DMS 273 (cell line): Measurements from ENCODE around the gene CST6.

Experiments used
- DNase-seq: peaks from one replicate; lab custom pipeline; 2025; ENCODE audit not compliant: unreplicated experiment; lab: John Stamatoyannopoulos, UW

The CST6 gene

GRCh38 chr11:66045177-66045639 lies 33.4 kb downstream of the CST6 start:
- DNase-seq = peak; percentile 89

GRCh38 chr11:66046901-66047300 lies 35.1 kb downstream of the CST6 start:
- no peak for DNase-seq

- DNase-seq = no peak
Measured at GRCh38 chr11:66047541-66048365, 35.9 kb downstream of the CST6 start.

GRCh38 chr11:66048547-66049323 lies 36.9 kb downstream of the CST6 start, which contains the start of gene GAL3ST3:
GAL3ST3 (minus strand) TSS chr11:66049161; CDS start chr11:66045415, 3,746 bp downstream.
- DNase-seq = no peak

- peak; percentile 38 for DNase-seq
Measured at GRCh38 chr11:66050581-66051231, 38.9 kb downstream of the CST6 start.

GRCh38 chr11:66051371-66051765 lies 39.6 kb downstream of the CST6 start:
- no peak for DNase-seq

GRCh38 chr11:66051766-66052663 lies 40.2 kb downstream of the CST6 start, which contains the start of gene SF3B2:
SF3B2 (plus strand) TSS chr11:66052364; CDS start chr11:66052385, 21 bp downstream.
- DNase-seq = peak; percentile 98

GRCh38 chr11:66052664-66052982 lies 40.8 kb downstream of the CST6 start:
- DNase-seq = no peak

GRCh38 chr11:66055021-66055420 lies 43.2 kb downstream of the CST6 start:
- DNase-seq = no peak

- DNase-seq = no peak
Measured at GRCh38 chr11:66056501-66056900, 44.7 kb downstream of the CST6 start.

- DNase-seq = no peak
Measured at GRCh38 chr11:66059966-66060680, 48.3 kb downstream of the CST6 start.

- no peak for DNase-seq
Measured at GRCh38 chr11:66061268-66061667, 49.5 kb downstream of the CST6 start.

- no peak for DNase-seq
Measured at GRCh38 chr11:66062408-66062807, 50.6 kb downstream of the CST6 start.
